ENCODE measurements around the gene FRAS1. TPM values are rescaled to one million over a fixed set of nuclear protein-coding genes. Genes with fewer than 3 reads are reported as not detected.

Gene FRAS1
- total RNA-seq, 1 donor from 2014 or later, result 28.4 TPM

- no peaks in the 10 kb centered on the region for H3K36me3 ChIP-seq (ENCODE audit: control insufficient read depth, insufficient read depth, low read length)
- no peak for TF ChIP-seq CTCF (IDR thresholded peaks at IDR 0.05; ENCODE audit: insufficient read depth, low read length, poor library complexity, severe bottlenecking)
- DNase-seq (ENCODE audit: low read depth), result no peak
- H3K4me3 ChIP-seq (ENCODE audit: low read depth, low read length), result no peak overlapping the region
- H3K27me3 ChIP-seq (ENCODE audit: control insufficient read depth, insufficient read depth, low read length), result no peaks in the 10 kb centered on the region
Observed at GRCh38 chr4:78557841-78558240, 500.7 kb downstream of the FRAS1 start.

GRCh38 chr4:78558410-78558809 is 501.3 kb downstream of the FRAS1 start:
- Histone ChIP-seq H3K27me3 (ENCODE audit: control insufficient read depth, insufficient read depth, low read length) (no peaks in the 10 kb centered on the region), H3K4me3 (ENCODE audit: low read depth, low read length) (no peak overlapping the region), H3K36me3 (ENCODE audit: control insufficient read depth, insufficient read depth, low read length) (no peaks in the 10 kb centered on the region)
- no peak for DNase-seq (ENCODE audit: low read depth)
- TF ChIP-seq CTCF (IDR thresholded peaks at IDR 0.05; ENCODE audit: insufficient read depth, low read length, poor library complexity, severe bottlenecking), result no peak

- DNase-seq (ENCODE audit: low read depth), result peak; percentile 69
- Histone ChIP-seq H3K36me3 (ENCODE audit: control insufficient read depth, insufficient read depth, low read length) (no peaks in the 10 kb centered on the region), H3K27me3 (ENCODE audit: control insufficient read depth, insufficient read depth, low read length) (no peaks in the 10 kb centered on the region), H3K4me3 (ENCODE audit: low read depth, low read length) (no peak overlapping the region)
- TF ChIP-seq CTCF (IDR thresholded peaks at IDR 0.05; ENCODE audit: insufficient read depth, low read length, poor library complexity, severe bottlenecking), result no peak
Observed at GRCh38 chr4:78560296-78560963, 503.3 kb downstream of the FRAS1 start.

GRCh38 chr4:78561677-78562076 is 504.6 kb downstream of the FRAS1 start:
- Histone ChIP-seq H3K36me3 (ENCODE audit: control insufficient read depth, insufficient read depth, low read length) (no peaks in the 10 kb centered on the region), H3K4me3 (ENCODE audit: low read depth, low read length) (no peak overlapping the region), H3K27me3 (ENCODE audit: control insufficient read depth, insufficient read depth, low read length) (no peaks in the 10 kb centered on the region)
- no peak for TF ChIP-seq CTCF (IDR thresholded peaks at IDR 0.05; ENCODE audit: insufficient read depth, low read length, poor library complexity, severe bottlenecking)
- no peak for DNase-seq (ENCODE audit: low read depth)

- Histone ChIP-seq H3K36me3 (ENCODE audit: control insufficient read depth, insufficient read depth, low read length) (no peaks in the 10 kb centered on the region), H3K4me3 (ENCODE audit: low read depth, low read length) (no peak overlapping the region), H3K27me3 (ENCODE audit: control insufficient read depth, insufficient read depth, low read length) (no peaks in the 10 kb centered on the region)
- no peak for DNase-seq (ENCODE audit: low read depth)
- no peak for TF ChIP-seq CTCF (IDR thresholded peaks at IDR 0.05; ENCODE audit: insufficient read depth, low read length, poor library complexity, severe bottlenecking)
Observed at GRCh38 chr4:78562687-78563086, 505.6 kb downstream of the FRAS1 start.

- TF ChIP-seq CTCF (IDR thresholded peaks at IDR 0.05; ENCODE audit: insufficient read depth, low read length, poor library complexity, severe bottlenecking), result no peak
- H3K36me3 ChIP-seq (ENCODE audit: control insufficient read depth, insufficient read depth, low read length), result no peaks in the 10 kb centered on the region
Observed at GRCh38 chr4:78565971-78566372, 508.8 kb downstream of the FRAS1 start.

More at GRCh38 chr4:78565971-78566372, 508.8 kb downstream of the FRAS1 start:
- DNase-seq (ENCODE audit: low read depth), result no peak
- Histone ChIP-seq H3K27me3 (ENCODE audit: control insufficient read depth, insufficient read depth, low read length) (no peaks in the 10 kb centered on the region), H3K4me3 (ENCODE audit: low read depth, low read length) (no peak overlapping the region)
